ENCODE results near the gene SLAMF9.
"Not testable (repeated sequence)": the region's sequence is repeated elsewhere in the genome, so short reads cannot be mapped to it uniquely, and the experiment has no call there.

Gene SLAMF9

GRCh38 chr1:159921700-159922504 lies 32.1 kb downstream of the SLAMF9 start:
- no peak for DNase-seq (ENCODE audit: low read depth in 2 of 2)

GRCh38 chr1:159921251-159921650 lies 32.8 kb downstream of the SLAMF9 start:
- no peak for DNase-seq (ENCODE audit: low read depth in 2 of 2)

GRCh38 chr1:159920651-159921050 lies 33.4 kb downstream of the SLAMF9 start:
- DNase-seq (ENCODE audit: low read depth in 2 of 2): no peak

GRCh38 chr1:159920202-159920601 lies 33.8 kb downstream of the SLAMF9 start:
- DNase-seq (ENCODE audit: low read depth in 2 of 2): no peak

- DNase-seq (ENCODE audit: low read depth in 2 of 2): no peak
Measured at GRCh38 chr1:159919236-159919865, 34.7 kb downstream of the SLAMF9 start.

- no peak for DNase-seq (ENCODE audit: low read depth in 2 of 2)
Measured at GRCh38 chr1:159918352-159919200, 35.5 kb downstream of the SLAMF9 start.

- DNase-seq (ENCODE audit: low read depth in 2 of 2): no peak
Measured at GRCh38 chr1:159917533-159918351, 36.3 kb downstream of the SLAMF9 start.

- no peak for DNase-seq (ENCODE audit: low read depth in 2 of 2)
Measured at GRCh38 chr1:159916242-159917051, 37.6 kb downstream of the SLAMF9 start.

- DNase-seq (ENCODE audit: low read depth in 2 of 2): no peak
Measured at GRCh38 chr1:159915571-159916241, 38.3 kb downstream of the SLAMF9 start.

GRCh38 chr1:159914252-159915018 lies 39.6 kb downstream of the SLAMF9 start:
- no peak for DNase-seq (ENCODE audit: low read depth in 2 of 2)

GRCh38 chr1:159913451-159914192 lies 40.4 kb downstream of the SLAMF9 start:
- no peak for DNase-seq (ENCODE audit: low read depth in 2 of 2)

- no peak for DNase-seq (ENCODE audit: low read depth in 2 of 2)
Measured at GRCh38 chr1:159911326-159912070, 42.5 kb downstream of the SLAMF9 start.

GRCh38 chr1:159908031-159908940 lies 45.8 kb downstream of the SLAMF9 start:
- no peak for DNase-seq (ENCODE audit: low read depth in 2 of 2)

GRCh38 chr1:159906960-159907359 lies 47.1 kb downstream of the SLAMF9 start:
- no peak for DNase-seq (ENCODE audit: low read depth in 2 of 2)

- not testable (repeated sequence) for DNase-seq (ENCODE audit: low read depth in 2 of 2)
Measured at GRCh38 chr1:159904036-159904435, 50.0 kb downstream of the SLAMF9 start.

- no peak for DNase-seq (ENCODE audit: low read depth in 2 of 2)
Measured at GRCh38 chr1:159902541-159902940, 51.5 kb downstream of the SLAMF9 start.

Data from stimulated activated CD8-positive, alpha-beta memory T cell treated with anti-CD3 and anti-CD28 coated beads, Interleukin-15, amount 100 ng/mL, for 48 hours (primary cell).